Upper lobe of left lung (tissue), 4 donors: Measurements from ENCODE around the gene SPATA6L.

Experiments used
- POLR2A ChIP-seq, 4 donors: fragments of 450-650 bp; IDR thresholded peaks; one replicate each; pipeline ENCODE4 v1.5.1; 2016 to 2017; ENCODE audit warnings: antibody characterized with exemption in 4 of 4, mild to moderate bottlenecking in 2 of 4
- POLR2AphosphoS5 ChIP-seq, 2 donors: sonication (generic); formaldehyde crosslinking; IDR thresholded peaks; one replicate each; pipeline ENCODE4 v1.5.1; 2017; ENCODE audit warnings: antibody characterized with exemption in 2 of 2
- TF ChIP-seq, protein P1 (sequence below), 6 experiments: fragments of 450-650 bp in 4 of 6; fragments of 200-600 bp in 2 of 6; sonication (generic) in 2 of 6; IDR thresholded peaks; one replicate each; pipeline ENCODE4 v1.5.1; 2016 to 2019; ENCODE audit warnings: antibody characterized with exemption in 6 of 6

DNA sequence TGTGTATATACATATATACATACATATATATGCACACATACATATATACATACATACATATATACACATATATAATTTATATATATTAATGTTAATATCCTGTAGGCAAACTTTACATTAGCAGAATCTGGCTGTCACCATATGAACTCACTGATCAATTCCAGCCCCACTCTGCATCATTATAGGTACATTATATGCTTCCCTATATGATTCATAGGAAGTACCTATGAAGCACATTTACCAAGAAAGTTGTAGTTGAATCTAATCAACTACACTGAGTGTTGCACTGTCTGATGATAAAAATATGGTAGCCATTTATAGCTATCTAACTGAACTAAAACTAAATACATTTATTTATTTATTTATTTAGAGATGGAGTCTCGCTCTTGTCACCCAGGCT lies 5.5 kb upstream of the SPATA6L start:
- TF ChIP-seq, protein P1, sequence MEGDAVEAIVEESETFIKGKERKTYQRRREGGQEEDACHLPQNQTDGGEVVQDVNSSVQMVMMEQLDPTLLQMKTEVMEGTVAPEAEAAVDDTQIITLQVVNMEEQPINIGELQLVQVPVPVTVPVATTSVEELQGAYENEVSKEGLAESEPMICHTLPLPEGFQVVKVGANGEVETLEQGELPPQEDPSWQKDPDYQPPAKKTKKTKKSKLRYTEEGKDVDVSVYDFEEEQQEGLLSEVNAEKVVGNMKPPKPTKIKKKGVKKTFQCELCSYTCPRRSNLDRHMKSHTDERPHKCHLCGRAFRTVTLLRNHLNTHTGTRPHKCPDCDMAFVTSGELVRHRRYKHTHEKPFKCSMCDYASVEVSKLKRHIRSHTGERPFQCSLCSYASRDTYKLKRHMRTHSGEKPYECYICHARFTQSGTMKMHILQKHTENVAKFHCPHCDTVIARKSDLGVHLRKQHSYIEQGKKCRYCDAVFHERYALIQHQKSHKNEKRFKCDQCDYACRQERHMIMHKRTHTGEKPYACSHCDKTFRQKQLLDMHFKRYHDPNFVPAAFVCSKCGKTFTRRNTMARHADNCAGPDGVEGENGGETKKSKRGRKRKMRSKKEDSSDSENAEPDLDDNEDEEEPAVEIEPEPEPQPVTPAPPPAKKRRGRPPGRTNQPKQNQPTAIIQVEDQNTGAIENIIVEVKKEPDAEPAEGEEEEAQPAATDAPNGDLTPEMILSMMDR (IDR thresholded peaks at IDR 0.05), result no peak
- TF ChIP-seq POLR2A (IDR thresholded peaks at IDR 0.05) (no peak), POLR2AphosphoS5 (IDR thresholded peaks at IDR 0.05) (no peak)
